DMS114 treated with DMSO at 0.1 percent for 48 hours (cell line): Measurements from ENCODE around the gene ATXN7.

Experiments
- DNase-seq: peaks from one replicate; lab custom pipeline; 2025; ENCODE audit not compliant: unreplicated experiment; lab: John Stamatoyannopoulos, UW

The ATXN7 gene

DNA sequence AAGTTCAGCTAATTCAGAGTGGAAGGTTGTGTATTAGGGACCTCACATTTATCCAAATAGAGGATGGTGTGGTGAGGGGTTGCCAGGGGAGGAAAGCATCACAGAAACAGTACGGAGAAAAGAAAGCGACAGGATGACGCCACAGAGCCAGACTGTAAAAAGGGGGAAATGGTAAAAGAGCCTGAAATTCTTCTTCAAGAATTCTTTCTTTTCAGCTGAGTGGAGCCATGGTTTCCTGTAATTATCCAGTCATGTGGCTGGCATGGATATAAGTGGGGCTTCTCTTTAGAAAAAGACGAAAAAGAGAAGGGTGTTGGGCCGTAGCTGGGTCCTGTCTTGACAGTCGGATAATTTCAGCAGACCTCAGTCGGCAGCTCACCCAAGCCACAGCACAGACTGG is 184.1 kb downstream of the ATXN7 start:
- DNase-seq: no peak

DNA sequence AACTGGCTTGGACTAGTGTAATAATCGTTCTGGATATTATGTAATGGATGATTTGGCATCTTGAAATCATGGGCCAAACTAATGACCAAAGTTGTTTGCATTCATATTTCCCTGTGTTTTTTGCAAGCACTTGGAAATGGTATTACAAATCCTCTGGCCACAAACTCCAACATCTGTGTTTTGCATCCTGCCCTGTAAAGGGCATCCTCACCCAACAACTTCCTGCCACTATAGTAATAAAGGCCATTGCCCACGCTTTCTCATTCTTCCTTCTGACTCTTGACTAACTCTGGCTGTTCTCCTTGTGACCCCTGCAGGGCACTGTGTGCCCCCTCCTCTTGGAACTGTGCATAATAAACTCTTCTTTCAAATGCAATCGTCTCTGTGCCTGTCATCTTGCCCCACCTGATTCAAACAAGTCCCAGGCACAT is 185.0 kb downstream of the ATXN7 start:
- no peak for DNase-seq

DNA sequence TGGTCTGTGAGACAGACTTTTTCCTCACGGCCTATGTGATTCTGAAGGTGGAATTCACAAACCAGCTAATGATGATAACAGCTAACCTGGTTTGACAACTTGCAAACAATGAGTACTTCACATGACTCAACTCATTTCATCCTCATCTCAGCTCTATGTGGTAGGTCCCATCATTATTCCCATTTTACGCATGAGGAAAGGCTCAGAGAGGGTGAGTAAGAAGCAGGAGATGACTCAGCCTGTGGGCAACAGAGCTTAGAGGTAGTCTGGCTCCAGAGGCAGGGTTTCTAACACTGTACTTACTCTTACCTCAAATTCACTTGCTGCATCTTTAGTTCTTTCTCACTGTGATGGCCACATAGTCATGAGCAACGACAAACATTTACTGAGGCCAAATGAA is 185.5 kb downstream of the ATXN7 start:
- DNase-seq: no peak

DNA sequence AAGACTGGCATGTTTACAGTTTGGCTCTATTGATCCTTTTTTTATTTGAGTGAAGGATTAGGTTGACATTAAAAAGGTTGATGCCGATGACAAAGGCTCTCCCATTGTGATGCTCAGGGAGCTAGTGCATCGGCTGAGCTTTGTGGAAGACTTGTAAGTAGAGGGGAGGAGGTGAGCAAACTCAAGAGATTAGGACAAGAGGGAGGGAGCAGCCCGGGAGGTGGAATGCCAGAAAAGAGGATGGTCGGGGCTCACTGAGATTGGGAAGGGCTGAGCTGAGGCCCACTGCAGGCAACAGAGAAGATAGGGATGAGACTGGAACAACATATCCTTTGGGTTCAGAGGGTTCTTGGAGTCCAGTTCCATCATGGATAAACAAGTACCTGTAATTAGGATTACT is 186.2 kb downstream of the ATXN7 start:
- no peak for DNase-seq
